ENCODE results near the gene GALNTL6. TPM values are rescaled to one million over a fixed set of nuclear protein-coding genes. Genes with fewer than 3 reads are reported as not detected.

GALNTL6 gene
- total RNA-seq, 2 donors from 2014 or later: 0.71 TPM; not detected in 1

- TF ChIP-seq, protein P1, sequence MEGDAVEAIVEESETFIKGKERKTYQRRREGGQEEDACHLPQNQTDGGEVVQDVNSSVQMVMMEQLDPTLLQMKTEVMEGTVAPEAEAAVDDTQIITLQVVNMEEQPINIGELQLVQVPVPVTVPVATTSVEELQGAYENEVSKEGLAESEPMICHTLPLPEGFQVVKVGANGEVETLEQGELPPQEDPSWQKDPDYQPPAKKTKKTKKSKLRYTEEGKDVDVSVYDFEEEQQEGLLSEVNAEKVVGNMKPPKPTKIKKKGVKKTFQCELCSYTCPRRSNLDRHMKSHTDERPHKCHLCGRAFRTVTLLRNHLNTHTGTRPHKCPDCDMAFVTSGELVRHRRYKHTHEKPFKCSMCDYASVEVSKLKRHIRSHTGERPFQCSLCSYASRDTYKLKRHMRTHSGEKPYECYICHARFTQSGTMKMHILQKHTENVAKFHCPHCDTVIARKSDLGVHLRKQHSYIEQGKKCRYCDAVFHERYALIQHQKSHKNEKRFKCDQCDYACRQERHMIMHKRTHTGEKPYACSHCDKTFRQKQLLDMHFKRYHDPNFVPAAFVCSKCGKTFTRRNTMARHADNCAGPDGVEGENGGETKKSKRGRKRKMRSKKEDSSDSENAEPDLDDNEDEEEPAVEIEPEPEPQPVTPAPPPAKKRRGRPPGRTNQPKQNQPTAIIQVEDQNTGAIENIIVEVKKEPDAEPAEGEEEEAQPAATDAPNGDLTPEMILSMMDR (conservative IDR thresholded peaks at IDR 0.05): no peak
- no peaks in the 10 kb centered on the region for H3K4me1 ChIP-seq (ENCODE audit: control insufficient read depth, insufficient read depth, low read length)
These were observed 38.1 kb downstream of the GALNTL6 start for GRCh38 chr4:171851295-171851694.

GRCh38 chr4:171857302-171858012, 44.3 kb downstream of the GALNTL6 start:
- no peaks in the 10 kb centered on the region for H3K9me3 ChIP-seq (ENCODE audit: control insufficient read depth, low read length)
- H3K27ac ChIP-seq (ENCODE audit: low read depth, low read length): no peak overlapping the region
- Mint-ChIP-seq H3K9me3 (peaks cover 2% of the 10 kb centered on the region), H3K36me3 (ENCODE audit: low read depth) (no peaks in the 10 kb centered on the region), H3K27me3 (ENCODE audit: insufficient read depth) (no peaks in the 10 kb centered on the region), H3K4me1 (peaks cover 2% of the 10 kb centered on the region), H3K27ac (no peak overlapping the region), H3K4me3 (no peak overlapping the region)
- no peak overlapping the region for H3K9ac ChIP-seq (ENCODE audit: extremely low read depth, low read length, poor library complexity, severe bottlenecking)
- TF ChIP-seq, protein P1 (conservative IDR thresholded peaks at IDR 0.05): no peak
- DNase-seq: no peak
- no peaks in the 10 kb centered on the region for H3K36me3 ChIP-seq (ENCODE audit: control insufficient read depth, insufficient read depth, low read length)
- no peak overlapping the region for H3K4me3 ChIP-seq (ENCODE audit: low read length)
- H3K4me1 ChIP-seq (ENCODE audit: control insufficient read depth, insufficient read depth, low read length): no peaks in the 10 kb centered on the region
- WGBS, 2 experiments (ENCODE audit: insufficient coverage in 1 of 2, insufficient read length in 1 of 2): 94% methylated on average over 2 of the region's 3 CpGs
- H3K27me3 ChIP-seq (ENCODE audit: control insufficient read depth, insufficient read depth, low read length, poor library complexity, severe bottlenecking): no peaks in the 10 kb centered on the region

More at GRCh38 chr4:171851295-171851694, 38.1 kb downstream of the GALNTL6 start:
- Histone ChIP-seq H3K27me3 (ENCODE audit: control insufficient read depth, insufficient read depth, low read length, poor library complexity, severe bottlenecking) (no peaks in the 10 kb centered on the region), H3K27ac (ENCODE audit: low read depth, low read length) (no peak overlapping the region), H3K4me3 (ENCODE audit: low read length) (no peak overlapping the region), H3K9ac (ENCODE audit: extremely low read depth, low read length, poor library complexity, severe bottlenecking) (no peak overlapping the region), H3K9me3 (ENCODE audit: control insufficient read depth, low read length) (no peaks in the 10 kb centered on the region), H3K36me3 (ENCODE audit: control insufficient read depth, insufficient read depth, low read length) (no peaks in the 10 kb centered on the region)
- no peak for DNase-seq
- Mint-ChIP-seq H3K36me3 (ENCODE audit: low read depth) (no peaks in the 10 kb centered on the region), H3K4me3 (no peak overlapping the region), H3K4me1 (no peaks in the 10 kb centered on the region), H3K27me3 (ENCODE audit: insufficient read depth) (no peaks in the 10 kb centered on the region), H3K27ac (no peak overlapping the region), H3K9me3 (peaks cover 2% of the 10 kb centered on the region)

DNA sequence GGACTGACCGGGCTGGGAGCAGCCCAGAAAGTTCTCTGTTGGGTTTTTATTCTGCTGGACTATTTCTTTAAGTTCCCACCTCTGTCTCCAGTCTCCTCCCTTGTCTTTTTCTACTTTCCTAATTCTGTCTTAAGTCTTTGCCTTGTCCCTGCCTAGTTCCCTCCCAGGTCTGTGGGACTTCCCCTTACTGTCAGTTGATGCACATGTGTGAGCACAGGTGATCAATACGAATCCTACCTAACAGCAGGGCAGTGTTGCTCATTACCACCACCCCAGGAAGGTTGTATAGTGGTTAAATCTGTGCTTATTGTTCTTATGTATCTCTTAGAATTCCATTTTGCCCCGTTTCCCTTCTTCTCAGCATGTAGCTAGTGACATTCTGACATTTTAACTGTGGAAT, 62.1 kb downstream of the GALNTL6 start:
- peaks cover 4% of the 10 kb centered on the region for H3K4me1 ChIP-seq (ENCODE audit: control insufficient read depth, insufficient read depth, low read length)
- no peak overlapping the region for H3K4me3 Mint-ChIP-seq
- WGBS, 2 experiments (ENCODE audit: insufficient coverage in 1 of 2, insufficient read length in 1 of 2): 74 to 77% methylated on average over 2 to 3 of the region's 3 CpGs
- no peaks in the 10 kb centered on the region for H3K9me3 Mint-ChIP-seq
- H3K9ac ChIP-seq (ENCODE audit: extremely low read depth, low read length, poor library complexity, severe bottlenecking): no peak overlapping the region
- no peaks in the 10 kb centered on the region for H3K27me3 Mint-ChIP-seq (ENCODE audit: insufficient read depth)
- peaks cover 5% of the 10 kb centered on the region for H3K4me1 Mint-ChIP-seq
- no peaks in the 10 kb centered on the region for H3K9me3 ChIP-seq (ENCODE audit: control insufficient read depth, low read length)
- peak; percentile 48 for DNase-seq
- no peak overlapping the region for H3K27ac Mint-ChIP-seq
- H3K36me3 ChIP-seq (ENCODE audit: control insufficient read depth, insufficient read depth, low read length): no peaks in the 10 kb centered on the region
- no peak overlapping the region for H3K4me3 ChIP-seq (ENCODE audit: low read length)
- TF ChIP-seq, protein P1 (conservative IDR thresholded peaks at IDR 0.05): no peak
- no peak overlapping the region for H3K27ac ChIP-seq (ENCODE audit: low read depth, low read length)
- no peaks in the 10 kb centered on the region for H3K27me3 ChIP-seq (ENCODE audit: control insufficient read depth, insufficient read depth, low read length, poor library complexity, severe bottlenecking)
- H3K36me3 Mint-ChIP-seq (ENCODE audit: low read depth): no peaks in the 10 kb centered on the region

Data from endodermal cell (in vitro differentiated cells).